Activated T-helper 1 cell treated with anti-CD3 and anti-CD28 coated beads, Interleukin-12 subunit alpha, Interleukin-12 subunit beta, Interleukin-2, Interleukin-4 antibody, amounts not matched to agents 30 ng/mL and 10 ng/mL and 1 ng/mL, durations not matched to agents 14 hours and 24 hours and 36 hours (primary cell): ENCODE measurements around the gene BLCAP. TPM values are rescaled to one million over a fixed set of nuclear protein-coding genes. Genes with fewer than 3 reads are reported as not detected.
A peak's percentile ranks its signal among the peaks of the same experiment; 100 is the strongest.

Source experiments
- DNase-seq: peaks from one replicate; pipeline ENCODE4 v3.0.0; 2021; ENCODE audit warnings: low spot score
- H3K27ac Mint-ChIP-seq: one replicate; pipeline ENCODE4 v1.8.0; 2021; ENCODE audit warnings: mild to moderate bottlenecking, mixed read lengths
- H3K27me3 Mint-ChIP-seq: one replicate; pipeline ENCODE4 v1.8.0; 2022; ENCODE audit warnings: mild to moderate bottlenecking, moderate library complexity, mixed read lengths; ENCODE audit not compliant: insufficient read depth
- H3K36me3 Mint-ChIP-seq: one replicate; pipeline ENCODE4 v1.8.0; 2021; ENCODE audit warnings: low read depth, mixed read lengths
- H3K4me1 Mint-ChIP-seq: one replicate; pipeline ENCODE4 v1.8.0; 2021; ENCODE audit warnings: low read depth, mixed read lengths
- H3K4me3 Mint-ChIP-seq: one replicate; pipeline ENCODE4 v1.8.0; 2021; ENCODE audit warnings: mild to moderate bottlenecking, moderate library complexity, mixed read lengths
- H3K9me3 Mint-ChIP-seq: one replicate; pipeline ENCODE4 v1.8.0; 2021; ENCODE audit warnings: mixed read lengths
- intact Hi-C: fragments of 100-400 bp; cut with micrococcal nuclease; formaldehyde crosslinking; loops from one replicate; pipeline ENCODE4 v1.15.1; 2024
- total RNA-seq: library from RNA; stranded (reverse); gene quantifications from 2 replicates; pipeline ENCODE4 v1.2.3, GENCODE V29; 2022

Gene BLCAP
- total RNA-seq, 1 donor from 2014 or later: 32.1 TPM

DNA sequence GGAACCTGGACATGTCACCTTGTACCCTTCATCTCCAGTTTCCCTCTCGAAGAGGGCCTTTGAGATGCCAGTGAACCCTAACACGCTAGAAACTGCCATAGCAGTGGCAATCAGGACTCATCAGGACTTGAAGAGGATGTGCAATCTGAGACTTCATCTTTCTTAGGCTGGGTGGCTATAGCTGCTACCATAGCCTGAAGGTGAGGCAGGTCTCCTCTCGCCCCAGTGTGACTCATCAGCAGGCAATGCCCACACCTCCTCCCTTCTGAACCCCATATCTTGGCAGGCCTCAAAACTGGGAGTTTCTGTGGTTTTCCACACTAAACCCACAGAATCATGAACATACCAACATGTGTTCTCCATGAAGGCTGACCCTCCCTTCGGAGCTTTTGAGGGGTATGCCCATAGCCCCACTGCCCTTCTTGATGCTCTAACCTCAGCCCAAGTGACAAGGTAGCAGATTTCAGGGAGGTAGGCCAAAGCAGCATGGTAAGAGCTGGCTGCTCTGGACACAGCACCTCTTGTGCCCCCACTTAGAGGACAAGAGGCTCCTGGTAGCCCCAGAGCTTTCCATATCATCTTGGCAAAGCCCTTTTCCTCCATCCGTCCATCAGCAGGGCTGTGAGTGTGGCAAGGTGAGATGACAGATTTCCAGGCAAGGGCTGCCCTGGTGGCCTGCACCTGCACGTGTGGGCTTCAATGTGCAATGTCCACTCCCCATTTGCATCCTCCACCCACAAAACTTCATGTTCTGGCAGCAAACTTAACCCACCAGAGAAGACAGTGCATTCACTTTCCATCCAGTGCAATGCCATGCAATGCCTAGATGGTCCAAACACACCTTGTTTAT is 2.6 kb downstream of the BLCAP start:
- peak overlapping the region; percentile 86 for H3K4me3 Mint-ChIP-seq
- peaks cover 12% of the 10 kb centered on the region for H3K27me3 Mint-ChIP-seq
- intact Hi-C loops: loop anchor here (5.0 kb wide), 3 partner anchors 118 to 428 kb away; partner anchors contain the start of gene RBL1
- peaks cover 13% of the 10 kb centered on the region for H3K36me3 Mint-ChIP-seq
- no peaks in the 10 kb centered on the region for H3K9me3 Mint-ChIP-seq
- peak overlapping the region; percentile 26 for H3K27ac Mint-ChIP-seq
- no peak for DNase-seq
- peaks cover 53% of the 10 kb centered on the region for H3K4me1 Mint-ChIP-seq

DNA sequence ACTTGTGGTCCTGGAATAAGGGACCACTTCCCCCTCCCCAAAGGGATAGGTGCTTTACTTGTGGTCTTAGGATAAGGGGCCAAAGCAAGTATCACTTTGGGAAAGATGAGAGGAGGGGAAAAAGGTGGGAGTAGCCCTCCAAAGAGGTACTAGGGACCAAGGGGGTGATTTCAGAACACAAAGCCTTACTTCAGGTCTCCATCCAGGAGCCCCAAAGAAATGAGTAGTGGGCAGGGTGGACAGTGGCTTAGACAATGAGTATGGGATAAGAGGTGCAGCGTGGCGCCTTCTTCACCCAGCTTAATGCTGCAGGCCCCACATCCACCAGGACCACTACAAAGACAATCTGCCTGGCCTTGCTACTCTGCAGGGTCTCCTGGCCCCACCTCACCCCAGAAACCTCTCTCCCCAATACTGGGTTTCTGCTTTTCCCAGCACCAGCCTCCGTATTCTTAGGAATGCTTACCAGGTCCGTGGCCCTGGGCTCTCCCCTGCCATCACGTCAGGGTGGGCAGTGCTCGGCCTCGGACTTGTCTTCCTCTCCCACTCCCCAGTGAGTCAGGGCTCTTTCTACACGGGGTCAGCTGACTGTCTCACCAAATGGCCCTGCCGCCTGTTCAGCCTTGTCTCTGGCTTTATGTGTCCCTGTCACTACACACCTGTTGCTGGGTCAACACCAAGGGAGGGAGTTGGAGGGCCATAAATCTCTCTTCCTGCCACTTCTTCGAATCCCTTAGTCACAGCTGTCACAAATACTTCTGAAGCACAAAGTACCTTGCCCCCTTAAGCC is 3.6 kb downstream of the BLCAP start:
- Mint-ChIP-seq H3K27me3 (peaks cover 10% of the 10 kb centered on the region), H3K36me3 (peaks cover 13% of the 10 kb centered on the region), H3K27ac (no peak overlapping the region), H3K4me3 (no peak overlapping the region), H3K4me1 (peaks cover 49% of the 10 kb centered on the region), H3K9me3 (no peaks in the 10 kb centered on the region)
- DNase-seq: no peak
- intact Hi-C loops: no loop called here

DNA sequence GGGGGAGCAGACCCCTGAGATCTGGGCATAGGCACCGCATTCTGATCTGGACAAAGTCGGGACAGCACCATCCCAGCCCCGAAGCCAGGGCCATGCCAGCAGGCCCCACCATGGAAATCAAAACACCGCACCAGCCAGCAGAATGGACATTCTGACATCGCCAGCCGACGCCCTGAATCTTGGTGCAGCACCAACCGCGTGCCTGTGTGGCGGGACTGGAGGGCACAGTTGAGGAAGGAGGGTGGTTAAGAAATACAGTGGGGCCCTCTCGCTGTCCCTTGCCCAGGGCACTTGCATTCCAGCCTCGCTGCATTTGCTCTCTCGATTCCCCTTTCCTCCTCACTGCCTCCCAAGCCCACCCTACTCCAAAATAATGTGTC is 4.7 kb downstream of the BLCAP start:
- Mint-ChIP-seq H3K4me3 (no peak overlapping the region), H3K36me3 (peaks cover 14% of the 10 kb centered on the region), H3K27ac (no peak overlapping the region), H3K9me3 (no peaks in the 10 kb centered on the region), H3K4me1 (peaks cover 40% of the 10 kb centered on the region), H3K27me3 (peaks cover 8% of the 10 kb centered on the region)
- DNase-seq: no peak
- intact Hi-C loops: no loop called here

DNA sequence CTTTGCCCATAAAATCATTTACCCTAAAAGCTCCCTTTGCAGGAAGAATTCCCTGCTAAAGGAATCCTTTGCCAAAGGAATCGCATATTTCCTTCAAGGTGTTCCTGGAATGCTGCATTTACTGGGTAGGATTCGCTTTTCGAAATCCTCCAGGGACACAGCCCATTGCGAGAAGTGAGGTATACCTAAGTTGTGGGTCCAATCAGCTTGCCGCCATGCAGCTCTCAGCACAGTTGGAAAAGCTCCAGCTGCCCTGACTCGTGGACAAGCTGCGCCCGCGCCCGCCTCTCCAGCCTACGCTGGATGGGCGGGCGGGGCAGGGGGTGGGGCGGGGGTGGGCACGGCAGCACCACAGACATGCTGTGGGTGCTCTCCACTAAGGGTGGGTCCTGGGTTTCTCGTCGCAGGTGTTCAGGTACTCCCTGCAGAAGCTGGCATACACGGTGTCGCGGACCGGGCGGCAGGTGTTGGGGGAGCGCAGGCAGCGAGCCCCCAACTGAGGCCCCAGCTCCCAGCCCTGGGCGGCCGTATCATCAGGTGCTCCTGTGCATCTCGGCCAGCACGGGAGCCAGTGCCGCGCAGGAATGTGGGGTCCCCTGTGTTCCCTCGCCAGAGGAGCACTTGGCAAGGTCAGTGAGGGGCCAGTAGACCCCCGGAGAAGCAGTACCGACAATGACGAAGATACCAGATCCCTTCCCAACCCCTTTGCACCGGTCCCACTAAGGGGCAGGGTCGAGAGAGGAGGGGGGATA is 5.2 kb downstream of the BLCAP start:
- Mint-ChIP-seq H3K36me3 (peaks cover 19% of the 10 kb centered on the region), H3K4me1 (peaks cover 35% of the 10 kb centered on the region), H3K9me3 (no peaks in the 10 kb centered on the region), H3K27ac (no peak overlapping the region), H3K27me3 (peaks cover 8% of the 10 kb centered on the region), H3K4me3 (no peak overlapping the region)
- DNase-seq: no peak
- intact Hi-C loops: no loop called here

DNA sequence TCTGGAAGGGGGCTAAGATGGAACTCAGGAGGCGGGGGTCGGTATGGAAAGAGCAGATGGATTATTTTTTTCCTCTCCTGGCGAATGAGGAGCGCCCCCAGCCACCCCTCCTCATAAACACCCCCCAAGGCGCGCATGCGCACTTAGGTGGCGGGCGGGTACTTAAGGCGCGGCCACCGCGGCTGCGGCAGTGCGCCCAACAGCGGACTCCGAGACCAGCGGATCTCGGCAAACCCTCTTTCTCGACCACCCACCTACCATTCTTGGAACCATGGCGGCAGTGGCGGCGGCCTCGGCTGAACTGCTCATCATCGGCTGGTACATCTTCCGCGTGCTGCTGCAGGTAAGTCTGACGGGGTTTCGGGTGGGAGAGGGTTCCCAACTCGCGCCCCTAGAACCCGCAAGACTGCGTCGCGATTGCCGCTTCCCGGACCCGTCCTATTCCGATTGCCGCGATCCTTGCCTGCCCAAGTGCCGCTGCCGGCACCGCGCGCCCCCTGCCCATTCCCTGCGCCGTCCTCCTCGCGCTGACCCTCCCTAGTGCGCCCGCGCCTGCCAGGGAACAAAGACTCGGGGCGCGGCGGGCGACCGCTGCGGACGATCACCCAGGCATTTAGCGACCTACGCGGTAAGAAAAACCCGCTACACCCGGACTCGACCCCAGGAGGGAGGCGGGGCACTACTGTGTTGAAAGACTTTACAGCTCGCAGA is 6.5 kb downstream of the BLCAP start, which contains the start of gene NNAT:
TSS of gene NNAT (plus strand) at position 190 of the 711 bp plus-strand sequence. CDS start at position 272, 82 bp downstream.
- DNase-seq: no peak
- peaks cover 8% of the 10 kb centered on the region for H3K27me3 Mint-ChIP-seq
- H3K4me3 Mint-ChIP-seq: peak within 1 kb of the TSS; percentile 53
- H3K9me3 Mint-ChIP-seq: no peaks in the 10 kb centered on the region
- peaks cover 22% of the 10 kb centered on the region for H3K36me3 Mint-ChIP-seq
- peaks cover 28% of the 10 kb centered on the region for H3K4me1 Mint-ChIP-seq
- intact Hi-C loops: no loop called here
- H3K27ac Mint-ChIP-seq: no peak within 1 kb of the TSS

DNA sequence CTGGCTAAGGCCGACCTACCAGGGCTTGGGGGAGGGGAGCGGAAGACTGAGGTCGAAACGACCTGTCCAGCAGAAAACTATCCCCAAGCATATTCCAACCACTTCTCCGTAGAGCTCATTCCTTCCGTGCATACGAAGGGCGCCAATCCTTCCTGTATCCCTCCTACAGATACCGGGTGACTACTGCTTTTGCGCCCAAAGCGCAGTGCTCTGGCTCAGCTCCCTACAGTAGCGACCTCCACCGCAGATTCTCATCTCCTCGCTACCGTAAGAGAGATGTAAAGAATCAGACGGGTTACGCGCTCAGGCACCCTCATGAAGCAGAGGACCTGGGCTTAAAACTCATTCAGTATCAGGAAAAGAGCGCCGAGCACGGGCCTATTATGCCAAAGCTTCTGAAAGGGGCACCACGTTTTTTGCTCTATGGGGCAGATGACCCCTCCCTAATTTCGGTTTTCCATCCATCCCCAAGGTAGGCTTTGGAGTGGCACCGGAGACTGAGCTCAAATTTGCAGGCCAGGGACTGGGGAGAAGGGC is 7.2 kb downstream of the BLCAP start:
- Mint-ChIP-seq H3K27me3 (peaks cover 8% of the 10 kb centered on the region), H3K36me3 (peaks cover 20% of the 10 kb centered on the region), H3K4me3 (peak overlapping the region; percentile 47), H3K27ac (no peak overlapping the region), H3K4me1 (peaks cover 21% of the 10 kb centered on the region), H3K9me3 (no peaks in the 10 kb centered on the region)
- intact Hi-C loops: no loop called here
- no peak for DNase-seq

DNA sequence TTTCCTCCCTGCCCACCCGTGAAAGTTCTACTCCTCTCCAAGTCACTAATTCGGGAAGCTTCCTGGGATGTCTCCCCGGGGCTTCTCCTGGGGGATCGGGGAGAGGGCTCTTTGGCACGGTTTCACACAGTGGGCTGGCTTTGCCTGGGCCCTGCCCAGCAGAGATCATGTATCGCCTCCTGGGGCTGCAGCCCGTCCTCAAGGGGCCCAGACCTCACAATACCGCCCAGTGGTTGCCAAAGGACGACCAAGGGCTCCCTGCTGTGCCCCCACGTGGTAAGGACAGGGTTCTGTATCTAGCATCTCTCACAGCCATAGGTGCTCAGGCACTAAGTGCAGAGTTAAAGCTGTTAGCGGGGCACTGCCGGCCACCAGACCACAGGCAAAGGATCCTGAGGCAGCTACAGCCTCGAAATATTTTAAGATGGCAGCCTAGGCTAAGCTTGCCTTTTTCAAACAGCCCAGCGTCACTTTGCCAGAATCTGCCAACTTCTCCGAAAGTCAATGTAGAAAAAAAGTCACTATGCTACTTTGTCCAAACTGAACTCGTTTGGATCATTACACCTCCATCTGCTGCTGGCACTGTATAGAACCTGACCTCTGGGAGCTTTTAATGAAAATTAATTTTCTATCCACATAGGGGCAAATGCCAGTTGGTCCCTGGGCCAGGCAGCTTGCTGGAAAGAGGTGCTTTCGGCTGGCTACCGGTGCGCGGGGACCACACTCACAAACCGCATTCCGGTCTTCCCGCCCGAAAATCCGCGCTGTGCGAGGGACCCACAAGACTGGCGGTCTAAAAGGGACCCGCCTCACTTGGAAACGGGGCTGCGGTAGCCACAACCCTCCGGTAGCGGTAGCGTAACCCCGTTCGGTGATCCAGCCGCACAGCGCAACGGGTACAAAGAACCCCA is 7.9 kb downstream of the BLCAP start:
- intact Hi-C loops: no loop called here
- Mint-ChIP-seq H3K36me3 (peaks cover 23% of the 10 kb centered on the region), H3K4me3 (no peak overlapping the region)

DNA sequence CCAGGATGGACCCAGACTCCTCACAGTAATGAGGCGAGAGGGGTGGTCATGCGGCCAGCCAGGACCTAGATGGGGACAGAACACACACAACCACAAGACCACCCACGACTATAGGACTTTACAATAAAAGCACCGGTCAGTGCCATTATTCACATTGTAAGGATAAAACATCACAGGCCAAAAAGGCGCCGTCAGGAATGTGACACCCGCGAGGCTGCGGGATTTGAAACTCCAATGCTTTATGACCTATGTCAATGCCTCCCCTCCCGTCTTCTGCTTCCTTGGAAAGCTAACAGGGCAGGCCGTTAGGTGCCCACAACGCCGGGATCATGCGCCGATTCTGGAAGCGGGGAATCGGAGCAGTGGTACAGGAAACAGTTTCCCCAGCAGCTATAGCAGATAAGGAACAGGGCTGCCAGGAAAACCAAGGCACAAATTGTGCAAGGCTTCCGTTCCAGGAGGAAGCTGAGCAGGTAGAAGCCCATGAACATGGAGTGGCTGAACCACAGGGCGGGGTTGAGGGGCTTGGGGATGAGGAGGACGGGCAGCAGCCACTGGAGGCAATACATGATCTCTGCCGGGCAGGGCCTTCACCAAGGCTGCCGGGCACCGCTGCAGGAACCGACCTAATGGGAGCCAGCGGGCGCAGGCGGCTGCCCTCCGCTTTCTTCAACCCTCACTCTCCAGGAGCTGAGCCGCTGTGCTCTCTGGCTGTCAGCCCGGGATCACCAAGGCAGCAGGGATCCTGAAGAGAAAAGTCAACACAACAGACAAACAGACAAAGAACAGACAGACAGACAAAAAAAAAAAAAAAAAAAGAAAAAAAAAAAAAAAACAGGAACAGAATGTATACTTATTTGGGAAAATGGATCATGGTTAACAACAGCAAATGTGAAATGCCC is 8.8 kb downstream of the BLCAP start:
- Mint-ChIP-seq H3K4me3 (no peak overlapping the region), H3K4me1 (peaks cover 8% of the 10 kb centered on the region), H3K9me3 (no peaks in the 10 kb centered on the region), H3K27me3 (peaks cover 7% of the 10 kb centered on the region), H3K36me3 (peaks cover 23% of the 10 kb centered on the region), H3K27ac (no peak overlapping the region)
- no peak for DNase-seq
- intact Hi-C loops: no loop called here

More for the DNA sequence above, 7.9 kb downstream of the BLCAP start:
- H3K4me1 Mint-ChIP-seq: peaks cover 14% of the 10 kb centered on the region
- peaks cover 7% of the 10 kb centered on the region for H3K27me3 Mint-ChIP-seq
- no peaks in the 10 kb centered on the region for H3K9me3 Mint-ChIP-seq
- H3K27ac Mint-ChIP-seq: no peak overlapping the region
- no peak for DNase-seq

DNA sequence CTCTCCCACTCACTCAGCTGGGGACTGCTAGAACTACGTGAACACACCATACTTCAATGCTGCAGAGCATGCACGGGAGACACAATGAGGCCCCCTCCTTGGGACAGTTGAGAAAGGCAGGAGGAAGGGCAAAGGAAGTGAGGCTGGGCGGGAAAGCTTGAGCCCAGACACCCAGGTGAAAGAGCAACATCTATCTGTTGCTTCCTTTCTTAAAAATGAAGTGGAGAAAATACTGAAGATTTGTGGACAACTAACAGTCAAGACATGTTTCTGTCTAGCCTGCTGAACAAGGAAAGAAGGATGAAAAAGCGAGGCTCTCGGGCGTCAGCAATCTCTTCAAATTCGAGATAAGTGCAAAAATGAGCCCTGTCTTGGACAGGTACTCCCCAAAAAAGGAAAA is 9.6 kb downstream of the BLCAP start:
- DNase-seq: no peak
- no peak overlapping the region for H3K4me3 Mint-ChIP-seq
- peaks cover 8% of the 10 kb centered on the region for H3K4me1 Mint-ChIP-seq
- peaks cover 7% of the 10 kb centered on the region for H3K27me3 Mint-ChIP-seq
- H3K36me3 Mint-ChIP-seq: peaks cover 23% of the 10 kb centered on the region
- intact Hi-C loops: no loop called here
- H3K27ac Mint-ChIP-seq: no peak overlapping the region
- H3K9me3 Mint-ChIP-seq: no peaks in the 10 kb centered on the region

DNA sequence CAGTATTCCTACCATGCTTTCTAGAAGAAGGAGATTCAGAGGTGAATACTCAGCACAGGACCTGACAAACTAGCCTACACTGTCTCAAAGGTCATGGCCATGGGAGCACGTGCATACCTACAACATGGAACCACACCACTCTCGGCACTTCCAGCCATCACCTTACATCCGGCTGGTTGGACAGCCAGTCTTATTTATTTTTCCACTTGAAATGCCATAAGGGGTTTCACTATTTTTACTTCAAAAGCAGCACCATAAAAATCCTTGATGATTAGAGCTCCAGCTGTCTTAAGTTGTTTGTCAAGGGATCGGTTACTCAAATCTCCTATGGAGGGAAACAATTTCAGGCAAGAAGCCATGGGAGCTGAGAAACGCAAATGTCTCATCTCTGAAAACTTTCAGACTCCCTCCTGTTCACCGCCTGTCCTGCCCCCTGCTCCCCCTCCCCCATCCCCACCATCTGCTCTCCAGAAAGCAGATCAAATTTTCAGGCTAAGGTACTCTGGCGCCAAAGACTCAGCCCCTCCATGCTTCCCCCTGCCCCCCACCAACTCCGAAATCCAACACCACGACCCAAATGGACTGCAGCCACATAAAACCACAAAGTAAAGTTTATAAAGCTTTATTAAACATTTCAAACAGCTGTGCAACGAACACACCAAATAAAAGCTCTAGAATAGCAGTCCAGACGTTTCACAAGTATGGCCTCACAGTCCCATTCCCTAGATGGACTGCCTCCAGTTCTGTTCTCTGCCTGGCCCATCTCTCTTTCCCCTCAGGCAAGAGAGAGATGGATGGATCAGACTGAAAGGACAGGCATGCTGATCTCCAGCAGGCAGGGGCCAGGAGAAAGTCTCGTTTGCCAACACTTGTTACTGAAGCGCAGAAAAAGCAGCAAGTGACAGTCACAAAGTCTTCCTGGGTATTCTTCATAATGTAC is 10.6 kb downstream of the BLCAP start:
- H3K4me1 Mint-ChIP-seq: peaks cover 8% of the 10 kb centered on the region
- intact Hi-C loops: no loop called here
- H3K36me3 Mint-ChIP-seq: peaks cover 26% of the 10 kb centered on the region

More for the DNA sequence above, 10.6 kb downstream of the BLCAP start:
- no peak overlapping the region for H3K27ac Mint-ChIP-seq
- H3K9me3 Mint-ChIP-seq: no peaks in the 10 kb centered on the region
- H3K27me3 Mint-ChIP-seq: peaks cover 7% of the 10 kb centered on the region
- DNase-seq: no peak
- H3K4me3 Mint-ChIP-seq: no peak overlapping the region
